Measurements from ENCODE around the gene DDX28.
"Not testable (repeated sequence)": the region's sequence is repeated elsewhere in the genome, so short reads cannot be mapped to it uniquely, and the experiment has no call there.

Gene DDX28

GRCh38 chr16:67996666-67997065 lies 26.4 kb downstream of the DDX28 start:
- TF ChIP-seq MYC (IDR thresholded peaks at IDR 0.05; ENCODE audit: low read depth, low read length) (no peak), MAX (IDR thresholded peaks at IDR 0.05; ENCODE audit: low read depth, low read length) (no peak), CTCF (IDR thresholded peaks at IDR 0.05; ENCODE audit: low read depth, low read length) (no peak), POLR2A (IDR thresholded peaks at IDR 0.05; ENCODE audit: extremely low read depth, insufficient read length) (no peak)

GRCh38 chr16:67995423-67995822 lies 27.6 kb downstream of the DDX28 start:
- DNase-seq (ENCODE audit: low read depth) = peak; percentile 64
- H3K4me3 ChIP-seq (ENCODE audit: low read depth, low read length) = no peak overlapping the region
- TF ChIP-seq MYC (IDR thresholded peaks at IDR 0.05; ENCODE audit: low read depth, low read length) = no peak
- no peak for TF ChIP-seq POLR2A (IDR thresholded peaks at IDR 0.05; ENCODE audit: extremely low read depth, insufficient read length)
- TF ChIP-seq CTCF (IDR thresholded peaks at IDR 0.05; ENCODE audit: low read depth, low read length) = no peak
- TF ChIP-seq MAX (IDR thresholded peaks at IDR 0.05; ENCODE audit: low read depth, low read length) = no peak

More at GRCh38 chr16:67996666-67997065, 26.4 kb downstream of the DDX28 start:
- H3K4me3 ChIP-seq (ENCODE audit: low read depth, low read length) = no peak overlapping the region
- no peak for DNase-seq (ENCODE audit: low read depth)

- not testable (repeated sequence) for H3K4me3 ChIP-seq (ENCODE audit: low read depth, low read length); DNase-seq (ENCODE audit: low read depth)
These were observed 29.0 kb downstream of the DDX28 start for GRCh38 chr16:67994040-67994408.

- no peak overlapping the region for H3K4me3 ChIP-seq (ENCODE audit: low read depth, low read length)
- TF ChIP-seq MYC (IDR thresholded peaks at IDR 0.05; ENCODE audit: low read depth, low read length) = peak; percentile 8; the same call in 1 of the 2 replicates
- peak; percentile 91 for TF ChIP-seq CTCF (IDR thresholded peaks at IDR 0.05; ENCODE audit: low read depth, low read length)
- TF ChIP-seq POLR2A (IDR thresholded peaks at IDR 0.05; ENCODE audit: extremely low read depth, insufficient read length) = no peak
- DNase-seq (ENCODE audit: low read depth) = peak; percentile 88
These were observed 29.6 kb downstream of the DDX28 start for GRCh38 chr16:67993207-67994039.

- no peak overlapping the region for H3K4me3 ChIP-seq (ENCODE audit: low read depth, low read length)
- DNase-seq (ENCODE audit: low read depth) = no peak
- TF ChIP-seq POLR2A (IDR thresholded peaks at IDR 0.05; ENCODE audit: extremely low read depth, insufficient read length) (no peak), MYC (IDR thresholded peaks at IDR 0.05; ENCODE audit: low read depth, low read length) (no peak), MAX (IDR thresholded peaks at IDR 0.05; ENCODE audit: low read depth, low read length) (no peak), CTCF (IDR thresholded peaks at IDR 0.05; ENCODE audit: low read depth, low read length) (no peak)
These were observed 30.3 kb downstream of the DDX28 start for GRCh38 chr16:67992661-67993206.

- DNase-seq (ENCODE audit: low read depth) = no peak
- no peak for TF ChIP-seq MYC (IDR thresholded peaks at IDR 0.05; ENCODE audit: low read depth, low read length)
- no peak for TF ChIP-seq POLR2A (IDR thresholded peaks at IDR 0.05; ENCODE audit: extremely low read depth, insufficient read length)
- TF ChIP-seq MAX (IDR thresholded peaks at IDR 0.05; ENCODE audit: low read depth, low read length) = no peak
- TF ChIP-seq CTCF (IDR thresholded peaks at IDR 0.05; ENCODE audit: low read depth, low read length) = no peak
These were observed 33.0 kb downstream of the DDX28 start for GRCh38 chr16:67990018-67990386.

More at GRCh38 chr16:67990018-67990386, 33.0 kb downstream of the DDX28 start:
- no peak overlapping the region for H3K4me3 ChIP-seq (ENCODE audit: low read depth, low read length)

All from NB4 (cell line).